GM18505 (cell line): ENCODE results near the gene EEF2.
"Not testable (repeated sequence)": the region's sequence is repeated elsewhere in the genome, so short reads cannot be mapped to it uniquely, and the experiment has no call there.

Source experiments
- ATAC-seq: cut with Tn5 transposase; IDR thresholded peaks from one replicate; pipeline ENCODE4 v1.9.1; 2021; ENCODE audit not compliant: unreplicated experiment
- POLR2A ChIP-seq: IDR thresholded peaks from 4 replicates; pipeline ENCODE4 v1.6.1; 2011; ENCODE audit warnings: borderline replicate concordance; ENCODE audit not compliant: insufficient read depth, insufficient read length; ENCODE audit errors: extremely low read depth

The EEF2 gene

DNA sequence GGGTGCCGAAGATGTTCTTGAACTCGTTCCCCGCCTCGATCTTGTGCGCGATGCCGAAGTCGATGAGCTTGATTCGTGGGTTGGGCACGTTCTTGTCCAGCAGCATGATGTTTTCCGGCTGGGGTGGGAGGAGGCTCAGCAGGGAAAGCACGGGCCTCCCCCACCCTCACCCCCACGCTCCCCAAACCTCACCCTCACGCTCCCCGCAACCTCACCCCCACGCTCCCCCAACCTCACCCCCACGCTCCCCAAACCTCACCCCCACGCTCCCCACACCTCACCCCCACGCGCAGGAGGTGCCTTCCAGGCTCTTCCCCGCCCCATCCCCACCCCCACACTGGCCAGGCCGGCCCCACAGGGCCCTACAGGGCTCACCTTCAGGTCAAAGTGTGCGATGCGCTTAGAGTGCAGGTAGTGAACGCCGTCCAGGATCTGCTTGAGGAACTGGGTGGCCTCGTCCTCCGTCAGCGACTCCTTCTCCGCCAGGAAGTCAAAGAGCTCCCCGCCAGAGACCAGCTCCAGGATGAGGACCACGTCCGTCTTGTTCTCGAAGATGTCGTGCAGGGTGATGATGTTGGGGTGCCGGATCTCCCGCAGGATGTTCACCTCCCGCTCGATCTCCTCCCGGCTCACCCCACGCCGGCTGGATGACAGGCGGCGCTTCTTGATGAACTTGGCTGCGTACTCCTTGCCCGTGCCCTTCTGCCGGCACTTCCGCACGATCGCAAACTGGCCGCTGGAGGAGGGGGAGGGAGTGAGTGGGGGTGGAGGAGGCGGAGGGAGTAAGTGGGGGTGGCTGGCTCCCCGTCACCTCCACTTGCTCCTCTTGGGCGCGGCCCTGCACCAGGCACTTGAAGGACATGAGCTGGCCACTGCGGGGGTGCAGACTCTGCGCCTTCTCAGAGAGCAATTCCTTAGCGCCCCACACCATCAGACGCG lies 20.7 kb downstream of the EEF2 start:
- TF ChIP-seq POLR2A = no peak
- no peak for ATAC-seq

DNA sequence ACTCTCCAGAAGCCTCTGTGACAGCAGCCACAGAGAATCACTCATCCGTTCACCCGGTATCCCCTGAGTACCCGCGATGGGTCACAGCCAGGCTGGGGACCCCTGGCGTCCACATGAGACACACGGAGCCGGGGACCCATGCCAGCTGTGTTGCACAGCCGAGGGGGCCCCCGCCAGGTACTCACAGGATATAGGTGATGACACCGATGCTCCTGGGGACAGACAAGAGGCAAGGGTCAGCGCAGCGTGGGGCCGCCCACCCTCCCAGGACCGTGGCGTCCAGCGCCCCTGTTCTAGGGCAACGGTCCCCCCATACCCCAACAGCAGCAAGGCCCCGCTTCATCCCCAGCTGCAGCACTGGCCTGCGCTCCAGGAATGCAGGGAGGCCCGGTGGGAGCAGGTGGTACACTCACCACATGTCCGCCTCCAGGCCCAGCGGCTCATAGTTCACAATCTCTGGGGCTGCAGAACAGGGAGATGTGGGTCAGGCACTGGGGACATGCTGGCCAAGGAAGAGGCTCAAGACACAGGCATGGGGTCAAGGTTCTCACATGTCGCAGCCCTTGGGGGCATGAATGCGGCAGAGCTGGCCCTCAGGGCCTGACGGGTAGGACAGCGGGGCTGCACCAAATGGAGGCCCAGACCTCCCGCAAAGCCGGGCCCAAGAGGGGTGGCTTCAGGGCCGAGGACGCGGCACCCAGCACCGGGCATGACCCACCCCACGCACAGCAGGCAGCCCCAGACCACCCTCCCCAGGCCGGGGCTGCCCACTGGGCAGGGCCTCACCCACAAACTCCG lies 21.6 kb downstream of the EEF2 start:
- TF ChIP-seq POLR2A = no peak

DNA sequence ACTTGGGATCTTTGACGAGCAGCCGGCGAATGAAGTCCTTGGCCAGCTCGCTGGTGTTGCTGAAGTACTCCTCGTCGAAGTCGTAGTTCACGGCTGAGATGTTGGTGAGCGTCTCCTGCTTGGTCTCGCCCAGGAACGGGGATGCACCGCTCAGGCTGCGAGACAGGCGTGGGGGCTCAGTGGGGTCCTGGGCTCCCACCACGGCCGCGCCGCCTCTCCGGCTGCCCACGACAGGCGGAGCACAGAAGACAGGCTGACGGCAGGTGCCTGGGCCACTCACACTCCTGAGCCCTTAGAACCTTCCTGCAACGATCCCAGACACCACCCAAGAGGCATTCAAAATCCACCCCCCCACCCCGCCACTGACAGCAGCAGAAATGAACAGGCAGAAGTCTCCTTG lies 24.3 kb downstream of the EEF2 start:
- no peak for TF ChIP-seq POLR2A
- ATAC-seq = no peak

More for the DNA sequence above, 21.6 kb downstream of the EEF2 start:
- no peak for ATAC-seq

DNA sequence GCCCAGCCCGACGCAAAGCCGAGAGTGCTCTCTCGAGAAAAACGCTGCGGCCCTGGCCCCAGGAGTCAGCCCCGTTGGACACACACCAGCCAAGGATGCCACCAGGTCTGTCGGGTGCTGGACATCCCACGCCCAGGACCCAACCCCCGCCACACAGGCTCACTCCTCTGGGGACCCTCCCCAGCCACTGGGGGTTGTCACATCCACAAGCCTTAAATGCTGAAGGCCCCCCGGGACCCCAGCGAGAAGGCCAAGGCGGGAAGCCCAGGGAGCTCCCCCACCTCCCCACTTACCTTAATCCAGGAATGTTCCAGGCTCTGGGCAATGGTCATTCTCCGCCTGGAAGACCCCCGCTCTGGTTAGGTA lies 25.5 kb downstream of the EEF2 start:
- ATAC-seq = no peak
- TF ChIP-seq POLR2A = no peak

DNA sequence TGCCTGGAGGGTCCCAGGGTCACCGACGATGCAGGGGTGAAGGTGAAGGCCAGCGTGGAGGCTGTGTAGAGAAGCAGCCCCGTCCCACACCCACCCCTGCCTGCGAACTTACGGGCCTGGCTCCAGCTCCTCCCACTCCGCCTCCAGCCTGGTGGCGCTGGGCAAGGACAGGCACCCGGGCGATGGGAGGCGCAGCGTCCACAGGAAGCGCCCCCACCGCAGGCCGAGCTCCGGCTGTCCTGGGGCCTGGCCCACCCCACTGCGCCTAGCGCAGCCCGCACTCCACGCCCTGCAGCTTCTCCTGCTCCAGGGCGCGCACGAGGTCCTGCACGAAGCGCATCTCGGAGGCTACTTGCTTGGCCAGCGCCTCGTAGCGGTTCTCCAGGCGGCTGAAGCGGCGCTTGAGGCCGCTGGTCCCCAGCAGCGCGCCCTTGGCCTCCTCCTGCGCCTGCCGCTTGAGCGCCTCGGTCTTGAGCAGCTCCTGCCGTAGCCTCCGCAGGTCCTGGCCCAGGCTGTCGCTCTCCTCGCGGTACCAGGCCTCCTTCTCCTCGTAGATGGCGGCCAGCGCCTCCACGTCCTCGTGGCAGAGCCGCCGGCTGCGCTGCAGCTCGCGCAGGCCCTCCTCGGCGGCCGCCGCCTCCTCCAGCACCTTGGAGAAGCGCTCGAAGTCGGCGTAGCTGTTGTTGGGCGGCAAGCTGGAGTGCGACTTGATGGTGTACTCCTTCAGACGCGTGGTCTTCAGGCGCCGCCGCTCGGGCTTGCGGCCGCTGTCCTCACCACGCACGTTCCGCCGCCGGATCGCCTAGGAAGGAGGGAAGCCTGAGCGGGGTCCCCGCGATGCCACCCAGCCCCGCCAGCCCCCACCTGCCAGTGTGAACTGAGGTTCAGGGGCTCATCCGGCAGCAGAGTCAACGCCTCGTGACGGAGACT lies 26.2 kb downstream of the EEF2 start:
- no peak for TF ChIP-seq POLR2A
- no peak for ATAC-seq

DNA sequence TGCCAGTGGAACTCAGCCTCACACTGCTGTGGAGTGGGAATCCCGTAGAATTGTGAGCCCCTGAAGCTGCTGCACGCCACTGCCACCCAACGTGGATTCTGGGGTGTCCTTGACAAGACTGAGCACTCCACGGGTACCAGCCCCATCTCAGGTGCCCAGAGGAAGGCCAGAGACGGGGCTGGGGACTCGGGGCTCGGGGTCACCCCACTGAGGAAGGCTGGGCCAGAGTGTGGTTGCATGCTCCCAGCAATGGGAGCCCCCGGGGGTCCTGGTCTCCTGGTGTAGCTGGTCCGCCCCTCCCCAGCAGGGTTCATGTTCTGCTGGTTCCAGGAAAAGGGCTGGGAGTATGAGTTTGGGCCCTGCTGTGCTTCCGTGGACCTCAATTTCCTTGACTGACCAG lies 29.6 kb downstream of the EEF2 start:
- ATAC-seq = no peak
- TF ChIP-seq POLR2A = no peak

DNA sequence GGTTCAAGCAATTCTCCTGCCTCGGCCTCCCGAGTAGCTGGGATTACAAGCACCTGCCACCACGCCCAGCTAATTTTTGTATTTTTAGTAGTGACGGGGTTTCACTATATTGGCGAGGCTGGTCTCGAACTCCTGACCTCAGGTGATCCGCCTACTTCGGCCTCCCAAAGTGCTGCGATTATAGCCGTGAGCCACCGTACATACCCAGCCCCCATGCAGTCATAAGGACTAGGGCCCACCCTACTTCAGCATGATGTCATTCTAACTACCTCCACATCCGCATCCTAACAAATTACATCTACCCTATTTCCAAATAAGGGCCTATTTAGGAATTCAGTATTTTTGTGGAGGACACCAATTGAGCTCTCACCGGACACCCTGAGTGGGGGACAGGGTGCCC lies 30.0 kb downstream of the EEF2 start:
- not testable (repeated sequence) for ATAC-seq

DNA sequence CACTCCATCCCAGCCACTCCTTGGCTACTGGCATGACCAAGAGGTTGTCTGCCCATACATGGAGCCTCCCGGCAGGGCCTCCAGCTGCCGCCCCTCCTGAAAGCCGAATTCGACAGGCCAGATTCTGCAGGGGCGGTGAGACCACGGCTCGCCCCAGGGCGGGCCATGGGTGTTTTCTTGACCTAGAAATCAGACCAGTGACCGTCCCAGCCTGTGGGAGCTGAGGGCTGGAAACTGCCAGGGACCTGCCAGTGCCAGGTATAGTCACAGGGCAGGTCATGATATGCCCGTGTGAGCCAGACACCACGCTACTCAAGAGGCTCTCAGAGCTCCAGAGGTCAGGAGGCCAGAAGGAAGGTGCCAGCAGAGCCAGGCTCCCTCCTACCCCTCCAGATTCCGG lies 31.2 kb downstream of the EEF2 start:
- TF ChIP-seq POLR2A = no peak

DNA sequence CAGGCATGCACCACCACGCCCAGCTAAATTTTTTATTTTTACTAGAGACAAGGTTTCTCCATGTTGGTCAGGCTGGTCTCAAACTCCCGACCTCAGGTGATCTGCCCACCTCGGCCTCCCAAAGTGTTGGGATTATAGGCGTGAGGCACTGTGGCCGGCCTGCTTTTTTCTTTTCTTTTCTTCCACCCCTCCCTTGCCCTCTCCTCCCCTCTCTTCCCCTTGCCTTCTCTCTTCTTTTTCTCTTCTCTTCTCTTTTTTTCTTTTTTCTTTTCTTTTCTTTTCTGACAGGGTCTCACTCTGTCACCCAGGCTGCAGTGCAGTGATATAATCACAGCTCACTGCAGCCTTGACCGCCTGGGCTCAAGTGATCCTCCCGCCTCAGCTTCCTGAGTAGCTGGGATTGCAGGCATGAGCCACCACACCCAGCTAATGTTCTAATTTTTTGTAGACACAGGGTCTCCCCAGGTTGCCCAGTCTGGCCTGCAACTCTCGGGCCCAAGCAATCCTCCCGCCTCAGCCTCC lies 32.4 kb downstream of the EEF2 start:
- ATAC-seq = not testable (repeated sequence)

More for the DNA sequence above, 31.2 kb downstream of the EEF2 start:
- no peak for ATAC-seq

DNA sequence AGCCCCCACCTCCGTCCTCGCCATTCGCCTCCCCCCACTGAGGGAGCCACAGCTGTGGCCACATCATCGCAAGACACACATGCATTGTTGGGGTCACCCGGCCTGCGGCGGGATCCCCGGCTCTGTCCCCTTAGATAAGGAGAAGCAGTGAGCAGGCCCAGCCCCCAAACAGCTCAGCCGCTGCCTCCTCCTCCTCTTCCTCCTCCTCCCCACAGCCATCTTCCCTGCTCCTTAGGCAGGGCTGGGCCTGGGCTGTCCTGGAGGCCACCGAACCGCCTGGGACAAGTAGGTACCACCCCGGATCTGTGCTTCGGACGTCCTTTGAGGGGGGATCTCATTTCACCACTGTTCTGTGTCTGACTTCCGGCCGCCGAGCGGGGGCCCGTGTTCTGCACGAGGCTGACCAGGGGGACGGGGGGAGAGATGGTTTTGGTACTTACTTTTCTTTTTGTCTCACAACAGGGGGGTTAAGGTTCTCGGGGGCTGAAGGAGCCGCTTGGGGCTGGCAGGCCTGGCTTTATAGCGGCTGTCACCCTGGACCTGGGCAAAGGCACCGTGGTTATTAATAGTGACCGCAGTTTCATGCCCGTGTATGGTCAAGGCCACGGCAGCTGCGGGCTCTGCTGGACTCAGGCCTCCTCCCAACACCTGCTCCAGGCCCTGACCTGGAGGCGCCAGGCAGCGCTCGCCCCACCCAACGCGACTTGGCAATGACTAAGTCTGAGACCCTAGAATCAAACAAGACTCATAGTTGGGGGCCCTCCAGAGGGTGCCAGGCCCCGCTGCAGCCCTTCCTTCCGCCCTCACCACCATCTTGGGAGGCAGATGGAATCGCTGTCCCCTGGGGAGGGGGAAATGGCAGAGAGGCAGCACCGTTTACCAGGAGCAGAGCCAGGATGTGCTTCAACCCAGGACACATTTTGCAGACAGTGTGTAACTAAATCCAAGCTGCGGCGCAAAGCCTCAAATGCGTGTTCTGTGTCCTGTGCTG lies 34.1 kb downstream of the EEF2 start:
- no peak for TF ChIP-seq POLR2A
- ATAC-seq = no peak

DNA sequence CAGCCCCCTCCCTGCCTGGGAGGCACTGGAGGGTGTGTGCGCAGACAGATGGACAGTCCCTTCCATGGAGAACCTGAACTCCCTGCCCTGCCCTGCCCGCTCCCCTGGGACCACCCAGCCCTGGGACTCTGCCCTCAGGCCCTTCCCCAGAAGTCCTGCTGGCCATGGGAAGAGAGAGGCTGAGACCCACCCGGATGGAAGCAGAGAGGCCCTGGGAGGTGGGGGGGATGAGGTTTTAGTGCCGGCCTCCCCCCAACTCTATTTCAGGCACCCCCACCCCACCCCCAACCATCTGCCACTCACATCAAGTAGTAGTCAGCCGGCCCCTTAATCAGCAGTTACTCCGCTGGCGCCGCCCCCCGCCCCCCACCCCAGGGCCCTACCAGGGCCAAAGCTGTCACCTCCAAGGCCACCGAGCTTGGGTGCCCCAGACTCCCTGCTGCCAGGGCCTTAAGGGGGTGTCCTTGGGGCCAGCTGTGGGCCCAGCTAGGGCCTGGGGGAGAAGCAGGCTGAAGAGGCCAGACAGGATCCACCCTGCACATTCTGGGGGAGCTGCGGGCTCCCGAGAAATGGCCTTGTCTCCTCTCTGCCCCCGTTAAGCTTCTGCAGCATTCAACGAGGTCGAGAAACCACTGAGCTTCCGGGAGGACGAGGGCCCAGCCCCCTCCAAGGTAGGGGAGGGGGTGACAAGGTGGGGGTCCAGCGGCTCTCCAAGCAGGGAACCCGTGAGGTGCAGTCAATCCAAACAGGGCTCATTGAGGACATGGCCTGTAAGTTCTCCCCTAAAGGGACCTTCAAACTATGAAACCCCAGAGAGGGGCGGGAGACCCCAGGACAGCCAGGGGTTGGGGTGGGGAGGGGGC lies 35.0 kb downstream of the EEF2 start:
- TF ChIP-seq POLR2A = no peak
- no peak for ATAC-seq
